Adrenal gland (tissue), 12 donors: ENCODE results near the gene PEA15. TPM values are rescaled to one million over a fixed set of nuclear protein-coding genes. Genes with fewer than 3 reads are reported as not detected.

Experiments
- DNase-seq, 7 donors: peaks; one replicate each; pipeline ENCODE4 v3.0.0-alpha.2; 2019 to 2020
- H3K27ac ChIP-seq, 5 donors: fragments of 200-600 bp; sonication (generic) in 4 of 5; 1 replicate in 3 of 5; 2 replicates in 2 of 5; pipeline versions ENCODE4 v1.5.1 to v1.8.0; 2016 to 2020; ENCODE audit warnings: mild to moderate bottlenecking in 1 of 5
- H3K27me3 ChIP-seq: fragments of 200-600 bp; 2 replicates; pipeline ENCODE4 v1.8.0; 2021
- H3K36me3 ChIP-seq, 2 donors: fragments of 200-600 bp; replicated peaks in 1 of 2; 1 replicate in 1 of 2; 2 replicates in 1 of 2; pipeline versions ENCODE4 v1.5.1 to v1.8.0; 2018 to 2022
- H3K4me1 ChIP-seq, 2 donors: fragments of 200-600 bp; replicated peaks in 1 of 2; 1 replicate in 1 of 2; 2 replicates in 1 of 2; pipeline versions ENCODE4 v1.5.1 to v1.8.0; 2018 to 2021
- H3K4me3 ChIP-seq, 4 donors: fragments of 200-600 bp; sonication (generic) in 3 of 4; one replicate each; pipeline ENCODE4 v1.5.1; 2016 to 2018
- H3K9me3 ChIP-seq, 3 donors: fragments of 200-600 bp; sonication (generic) in 1 of 3; replicated peaks in 1 of 3; 1 replicate in 2 of 3; 2 replicates in 1 of 3; pipeline versions ENCODE4 v1.5.1 to v1.8.0; 2016 to 2021
- POLR2A ChIP-seq, 2 donors: fragments of 450-650 bp; IDR thresholded peaks; one replicate each; pipeline ENCODE4 v1.6.1; 2017; ENCODE audit warnings: antibody characterized with exemption in 2 of 2, mild to moderate bottlenecking in 2 of 2, moderate library complexity in 1 of 2
- WGBS, 4 donors: extraction: QIAGEN DNeasy Blood & Tissue Kit in 2 of 4; methylation state at CpG; one replicate each; pipeline versions ENCODE4 v1.1.5 to v1.1.7; 2013 to 2017; 5-methylcytosine and 5-hydroxymethylcytosine counted together
- intact Hi-C, 2 donors: fragments of 100-400 bp; cut with DNase I; formaldehyde crosslinking; loops; one replicate each; pipeline versions ENCODE4 v1.14.1 to v1.15.0; 2022 to 2023
- polyA plus RNA-seq, 3 donors: library from polyadenylated mRNA; stranded (reverse); fragments of 200-250 nt in 2 of 3; fragments of 350-450 nt in 1 of 3; fragmentation: Illumina TruSeq in 1 of 3; extraction: RNeasy Lipid Tissue Mini Kit (QIAGEN cat#74804) in 1 of 3; gene quantifications; one replicate each; pipeline ENCODE4 v1.2.3, GENCODE V29; 2013 to 2014
- total RNA-seq, 9 donors: library from RNA; depleted of rRNA in 4 of 9; stranded (reverse); fragments of >200 nt in 4 of 9; fragments of 120-200 nt in 1 of 9; fragmentation: NEBNext Ultra II Directional in 1 of 9; extraction: Animal tissue kit (Norgen Biotek cat#: 25700) in 1 of 9; gene quantifications; one replicate each; pipeline versions ENCODE4 v1.1.0 to v1.2.4, GENCODE V29; 2013 to 2023
- TF ChIP-seq, protein P1 (sequence below), 6 experiments: fragments of 450-650 bp in 4 of 6; fragments of 200-600 bp in 2 of 6; sonication (generic) in 1 of 6; IDR thresholded peaks; 1 replicate in 5 of 6; 2 replicates in 1 of 6; pipeline versions ENCODE4 v1.5.1 to v1.8.0; 2016 to 2021; ENCODE audit warnings: antibody characterized with exemption in 6 of 6, mild to moderate bottlenecking in 2 of 6, moderate library complexity in 1 of 6
- donor health status: healthy with polysubstance abuse.
- donor health status: Bipolar disorder and iron deficiency.
- donor health status: DM: yes; HTN: yes; CAD: no.
- donor health status: DM: no; HTN: no; CAD: no.
- donor health status: DM: no; HTN: no; CAD: no.
- donor health status: DM: yes; HTN: yes; CAD: no.

Gene PEA15
- total and polyA plus RNA-seq, 12 donors: 40.6 to 445 (median 106) TPM

DNA sequence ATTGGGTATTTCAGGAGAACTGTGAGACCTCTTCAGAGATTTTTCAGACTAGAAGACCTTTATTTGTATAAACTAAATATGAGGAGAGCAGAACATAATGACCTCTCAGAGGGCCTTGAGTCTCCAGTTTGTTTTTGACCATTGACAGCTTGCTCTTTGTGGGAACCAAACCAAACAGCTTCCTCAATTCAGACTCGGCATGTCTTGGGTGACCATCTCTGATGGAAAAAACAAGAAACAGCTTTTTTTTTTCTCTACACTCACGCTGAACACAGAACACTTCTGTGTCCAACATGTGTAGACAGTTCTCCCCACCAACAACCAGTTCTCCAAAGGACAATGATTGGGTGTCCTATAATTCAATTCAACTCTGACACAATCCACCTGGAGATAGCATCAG is 42.3 kb upstream of the PEA15 start:
- Histone ChIP-seq H3K27ac (no peak overlapping the region), H3K36me3 (no peaks in the 10 kb centered on the region), H3K9me3 (no peaks in the 10 kb centered on the region), H3K27me3 (peaks cover 4% of the 10 kb centered on the region), H3K4me1 (no peaks in the 10 kb centered on the region), H3K4me3 (no peak overlapping the region)
- WGBS, 4 donors: 65 to 74% (median 71%) methylated on average over 2 of the region's 2 CpGs
- TF ChIP-seq, protein P1, sequence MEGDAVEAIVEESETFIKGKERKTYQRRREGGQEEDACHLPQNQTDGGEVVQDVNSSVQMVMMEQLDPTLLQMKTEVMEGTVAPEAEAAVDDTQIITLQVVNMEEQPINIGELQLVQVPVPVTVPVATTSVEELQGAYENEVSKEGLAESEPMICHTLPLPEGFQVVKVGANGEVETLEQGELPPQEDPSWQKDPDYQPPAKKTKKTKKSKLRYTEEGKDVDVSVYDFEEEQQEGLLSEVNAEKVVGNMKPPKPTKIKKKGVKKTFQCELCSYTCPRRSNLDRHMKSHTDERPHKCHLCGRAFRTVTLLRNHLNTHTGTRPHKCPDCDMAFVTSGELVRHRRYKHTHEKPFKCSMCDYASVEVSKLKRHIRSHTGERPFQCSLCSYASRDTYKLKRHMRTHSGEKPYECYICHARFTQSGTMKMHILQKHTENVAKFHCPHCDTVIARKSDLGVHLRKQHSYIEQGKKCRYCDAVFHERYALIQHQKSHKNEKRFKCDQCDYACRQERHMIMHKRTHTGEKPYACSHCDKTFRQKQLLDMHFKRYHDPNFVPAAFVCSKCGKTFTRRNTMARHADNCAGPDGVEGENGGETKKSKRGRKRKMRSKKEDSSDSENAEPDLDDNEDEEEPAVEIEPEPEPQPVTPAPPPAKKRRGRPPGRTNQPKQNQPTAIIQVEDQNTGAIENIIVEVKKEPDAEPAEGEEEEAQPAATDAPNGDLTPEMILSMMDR (IDR thresholded peaks at IDR 0.05): no peak
- no peak for TF ChIP-seq POLR2A (IDR thresholded peaks at IDR 0.05)
- no peak for DNase-seq
- intact Hi-C loops: no loop called here

DNA sequence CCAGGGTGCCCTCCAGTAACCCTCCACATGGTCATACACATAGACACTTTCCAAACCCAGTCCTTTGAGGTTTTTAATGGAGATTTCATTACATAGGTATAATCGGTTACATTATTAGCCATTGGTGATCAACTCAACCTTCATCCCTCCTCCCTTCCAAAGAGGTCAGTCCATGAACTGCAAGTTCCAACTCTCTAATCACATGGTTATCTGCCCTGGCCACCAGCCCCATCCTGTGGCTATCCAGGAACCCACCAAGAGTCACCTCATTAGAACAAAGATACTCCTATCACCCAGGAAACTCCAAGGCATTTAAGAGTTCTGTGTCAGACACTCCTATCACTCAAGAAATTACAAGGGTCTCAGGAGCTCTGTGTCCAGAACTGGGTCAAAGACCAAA is 41.6 kb upstream of the PEA15 start:
- intact Hi-C loops: no loop called here
- peaks cover 4% of the 10 kb centered on the region for H3K27me3 ChIP-seq
- no peaks in the 10 kb centered on the region for H3K9me3 ChIP-seq
- no peaks in the 10 kb centered on the region for H3K36me3 ChIP-seq
- WGBS, 4 donors: 87 to 98% (median 92%) methylated on average over 1 of the region's 1 CpG
- DNase-seq: peak in 3 of 7 donors; percentile 35 to 49 (median 37)
- no peak overlapping the region for H3K4me3 ChIP-seq
- no peaks in the 10 kb centered on the region for H3K4me1 ChIP-seq
- TF ChIP-seq, protein P1 (IDR thresholded peaks at IDR 0.05): peak in 2 of 6 experiments; percentile 27 to 36
- no peak for TF ChIP-seq POLR2A (IDR thresholded peaks at IDR 0.05)
- no peak overlapping the region for H3K27ac ChIP-seq

DNA sequence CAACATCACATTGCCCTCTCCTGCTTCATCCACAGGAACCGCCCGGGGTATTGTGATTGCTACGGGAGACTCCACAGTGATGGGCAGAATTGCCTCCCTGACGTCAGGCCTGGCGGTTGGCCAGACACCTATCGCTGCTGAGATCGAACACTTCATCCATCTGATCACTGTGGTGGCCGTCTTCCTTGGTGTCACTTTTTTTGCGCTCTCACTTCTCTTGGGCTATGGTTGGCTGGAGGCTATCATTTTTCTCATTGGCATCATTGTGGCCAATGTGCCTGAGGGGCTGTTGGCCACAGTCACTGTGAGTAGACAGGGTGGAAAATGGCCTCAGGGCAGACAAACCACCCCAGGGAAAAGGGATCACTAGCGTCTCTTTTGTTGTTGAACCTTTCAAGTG is 41.1 kb upstream of the PEA15 start:
- TF ChIP-seq POLR2A (IDR thresholded peaks at IDR 0.05): no peak
- TF ChIP-seq, protein P1 (IDR thresholded peaks at IDR 0.05): no peak
- Histone ChIP-seq H3K27ac (no peak overlapping the region), H3K4me1 (no peaks in the 10 kb centered on the region), H3K4me3 (no peak overlapping the region), H3K27me3 (peaks cover 4% of the 10 kb centered on the region), H3K9me3 (no peaks in the 10 kb centered on the region), H3K36me3 (no peaks in the 10 kb centered on the region)
- intact Hi-C loops: no loop called here
- DNase-seq: peak in 1 of 7 donors; percentile 34
- WGBS, 4 donors: 80 to 90% (median 84%) methylated on average over 10 of the region's 10 CpGs

DNA sequence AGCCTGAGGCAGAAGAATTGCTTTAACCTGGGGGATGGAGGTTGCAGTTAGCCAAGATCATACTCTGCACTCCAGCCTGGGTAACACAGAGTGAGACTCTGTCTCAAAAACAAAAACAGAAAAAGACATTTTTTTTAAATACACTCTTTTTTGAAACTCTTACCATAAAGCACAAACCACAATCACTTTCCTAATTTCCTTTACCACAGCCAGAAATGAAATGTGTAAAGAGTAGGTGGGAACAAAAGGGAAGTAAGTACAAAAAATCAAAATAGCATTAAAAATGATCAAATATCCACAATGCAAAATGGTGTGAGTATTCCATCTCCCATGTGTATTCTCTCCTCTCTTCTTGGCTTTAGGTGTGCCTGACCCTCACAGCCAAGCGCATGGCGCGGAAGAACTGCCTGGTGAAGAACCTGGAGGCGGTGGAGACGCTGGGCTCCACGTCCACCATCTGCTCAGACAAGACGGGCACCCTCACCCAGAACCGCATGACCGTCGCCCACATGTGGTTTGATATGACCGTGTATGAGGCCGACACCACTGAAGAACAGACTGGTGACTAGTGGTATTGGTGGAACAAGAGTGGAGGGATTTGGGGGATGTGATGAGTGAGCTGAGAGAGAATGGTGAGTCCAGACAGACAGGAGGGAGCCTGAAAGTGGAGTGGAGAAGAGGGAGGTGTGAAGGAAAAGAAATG is 38.9 kb upstream of the PEA15 start:
- no peak overlapping the region for H3K27ac ChIP-seq
- peak in 1 of 7 donors; percentile 45 for DNase-seq
- H3K9me3 ChIP-seq: no peaks in the 10 kb centered on the region
- TF ChIP-seq, protein P1 (IDR thresholded peaks at IDR 0.05): no peak
- no peak for TF ChIP-seq POLR2A (IDR thresholded peaks at IDR 0.05)
- intact Hi-C loops: no loop called here
- H3K4me1 ChIP-seq: no peaks in the 10 kb centered on the region
- peaks cover 4% of the 10 kb centered on the region for H3K27me3 ChIP-seq
- no peaks in the 10 kb centered on the region for H3K36me3 ChIP-seq
- H3K4me3 ChIP-seq: no peak overlapping the region
- 67 to 87% (median 74%) methylated on average over 12 of the region's 12 CpGs for WGBS, 4 donors
